ENCODE results near the gene PHYHD1.
A peak's percentile ranks its signal among the peaks of the same experiment; 100 is the strongest.

Gene PHYHD1

GRCh38 chr9:128901822-128902221 is 19.0 kb upstream of the PHYHD1 start:
- no peak for DNase-seq

- DNase-seq, result peak; percentile 78 to 86
These were observed 18.3 kb upstream of the PHYHD1 start for GRCh38 chr9:128902351-128903078.

GRCh38 chr9:128903079-128903461 is 17.7 kb upstream of the PHYHD1 start:
- no peak for DNase-seq

DNA sequence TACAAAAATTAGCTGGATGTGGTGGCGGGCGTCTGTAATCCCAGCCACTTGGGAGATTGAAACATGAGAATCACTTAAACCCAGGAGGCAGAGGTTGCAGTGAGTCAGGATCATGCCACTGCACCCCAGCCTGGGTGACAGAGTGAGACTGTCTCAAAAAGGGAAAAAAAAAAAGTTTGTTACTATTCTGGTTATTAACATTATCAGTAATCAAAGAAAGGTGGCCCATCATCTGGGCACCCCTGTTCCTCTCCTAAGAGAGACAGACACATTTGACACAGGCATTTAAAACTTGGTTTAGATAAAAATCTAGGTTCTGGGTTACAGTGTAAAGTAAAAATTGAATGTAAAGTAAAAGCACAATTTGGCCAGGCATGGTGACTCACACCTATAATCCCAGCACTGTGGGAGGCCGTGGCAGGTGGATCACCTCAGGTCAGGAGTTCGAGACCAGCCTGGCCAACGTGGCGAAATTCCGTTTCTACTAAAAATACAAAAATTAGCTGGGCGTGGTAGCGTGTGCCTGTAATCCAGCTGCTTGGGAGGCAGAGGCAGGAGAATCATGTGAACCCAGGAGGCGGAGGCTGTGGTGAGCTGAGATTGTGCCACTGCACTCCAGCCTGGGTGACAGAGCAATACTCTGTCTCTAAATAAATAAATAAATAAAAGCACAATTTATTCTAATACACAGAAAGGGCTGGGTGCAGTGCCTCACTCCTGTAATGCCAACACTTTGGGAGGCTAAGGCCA is 16.7 kb upstream of the PHYHD1 start:
- no peak for DNase-seq

GRCh38 chr9:128905964-128906363 is 14.8 kb upstream of the PHYHD1 start:
- DNase-seq, result no peak

GRCh38 chr9:128906741-128907140 is 14.0 kb upstream of the PHYHD1 start:
- no peak for DNase-seq

GRCh38 chr9:128908372-128908771 is 12.4 kb upstream of the PHYHD1 start:
- no peak for DNase-seq

DNA sequence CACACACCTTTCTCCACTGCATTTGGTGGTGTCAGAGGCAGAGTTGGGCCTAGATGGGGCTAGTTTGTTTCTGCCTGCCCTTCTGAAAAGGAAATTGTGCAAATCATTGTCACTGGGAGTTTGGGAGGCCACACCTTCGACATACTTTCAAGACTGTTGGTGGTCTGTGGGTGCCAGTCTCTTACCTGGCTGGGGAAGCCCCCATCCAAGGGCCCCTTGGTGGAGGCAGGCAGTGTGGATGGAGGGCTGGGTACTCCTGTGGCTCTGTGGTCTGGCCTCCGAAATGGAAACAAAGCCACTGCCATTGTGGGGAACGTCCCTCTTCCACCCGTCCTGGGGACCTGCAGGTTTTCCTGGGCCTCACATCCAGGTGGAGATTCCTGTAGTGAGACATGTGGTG is 10.9 kb upstream of the PHYHD1 start:
- DNase-seq, result no peak

DNA sequence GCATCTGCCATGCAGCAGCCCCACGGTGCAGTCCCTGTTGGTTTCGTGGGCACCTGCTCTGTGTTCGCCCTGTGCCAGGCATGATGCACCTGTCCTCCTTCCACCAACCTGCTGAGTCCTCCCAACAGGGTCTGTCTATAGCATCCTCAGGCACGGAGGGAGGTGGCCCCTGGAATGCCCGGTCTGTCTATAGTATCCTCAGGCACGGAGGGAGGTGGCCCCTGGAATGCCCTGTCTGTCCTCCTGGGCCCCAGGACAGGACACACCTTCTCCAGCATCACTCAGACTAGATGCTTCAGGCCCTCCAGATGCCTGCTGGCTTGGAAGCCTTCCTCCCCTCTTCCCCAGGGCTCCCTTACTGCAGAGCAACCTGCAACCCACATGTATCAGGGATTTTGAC is 9.9 kb upstream of the PHYHD1 start:
- no peak for DNase-seq

- no peak for DNase-seq
These were observed 9.2 kb upstream of the PHYHD1 start for GRCh38 chr9:128911529-128912035.

- peak in 1 of 2 experiments; percentile 47 for DNase-seq
These were observed 8.4 kb upstream of the PHYHD1 start for GRCh38 chr9:128912270-128912853.

- no peak for DNase-seq
These were observed 7.5 kb upstream of the PHYHD1 start for GRCh38 chr9:128913048-128913900.

- no peak for DNase-seq
These were observed 6.6 kb upstream of the PHYHD1 start for GRCh38 chr9:128913995-128914772.

DNA sequence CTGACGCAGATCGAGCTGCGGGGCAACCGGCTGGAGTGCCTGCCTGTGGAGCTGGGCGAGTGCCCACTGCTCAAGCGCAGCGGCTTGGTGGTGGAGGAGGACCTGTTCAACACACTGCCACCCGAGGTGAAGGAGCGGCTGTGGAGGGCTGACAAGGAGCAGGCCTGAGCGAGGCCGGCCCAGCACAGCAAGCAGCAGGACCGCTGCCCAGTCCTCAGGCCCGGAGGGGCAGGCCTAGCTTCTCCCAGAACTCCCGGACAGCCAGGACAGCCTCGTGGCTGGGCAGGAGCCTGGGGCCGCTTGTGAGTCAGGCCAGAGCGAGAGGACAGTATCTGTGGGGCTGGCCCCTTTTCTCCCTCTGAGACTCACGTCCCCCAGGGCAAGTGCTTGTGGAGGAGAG is 4.6 kb upstream of the PHYHD1 start:
- DNase-seq, result no peak

- DNase-seq, result no peak
These were observed 4.0 kb upstream of the PHYHD1 start for GRCh38 chr9:128916745-128917144.

DNA sequence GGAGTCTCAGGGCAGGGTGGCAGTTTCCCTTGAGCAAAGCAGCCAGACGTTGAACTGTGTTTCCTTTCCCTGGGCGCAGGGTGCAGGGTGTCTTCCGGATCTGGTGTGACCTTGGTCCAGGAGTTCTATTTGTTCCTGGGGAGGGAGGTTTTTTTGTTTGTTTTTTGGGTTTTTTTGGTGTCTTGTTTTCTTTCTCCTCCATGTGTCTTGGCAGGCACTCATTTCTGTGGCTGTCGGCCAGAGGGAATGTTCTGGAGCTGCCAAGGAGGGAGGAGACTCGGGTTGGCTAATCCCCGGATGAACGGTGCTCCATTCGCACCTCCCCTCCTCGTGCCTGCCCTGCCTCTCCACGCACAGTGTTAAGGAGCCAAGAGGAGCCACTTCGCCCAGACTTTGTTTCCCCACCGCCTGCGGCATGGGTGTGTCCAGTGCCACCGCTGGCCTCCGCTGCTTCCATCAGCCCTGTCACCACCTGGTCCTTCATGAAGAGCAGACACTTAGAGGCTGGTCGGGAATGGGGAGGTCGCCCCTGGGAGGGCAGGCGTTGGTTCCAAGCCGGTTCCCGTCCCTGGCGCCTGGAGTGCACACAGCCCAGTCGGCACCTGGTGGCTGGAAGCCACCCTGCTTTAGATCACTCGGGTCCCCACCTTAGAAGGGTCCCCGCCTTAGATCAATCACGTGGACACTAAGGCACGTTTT is 3.5 kb upstream of the PHYHD1 start:
- DNase-seq, result no peak

GRCh38 chr9:128918921-128919320 is 1.9 kb upstream of the PHYHD1 start:
- no peak for DNase-seq

DNA sequence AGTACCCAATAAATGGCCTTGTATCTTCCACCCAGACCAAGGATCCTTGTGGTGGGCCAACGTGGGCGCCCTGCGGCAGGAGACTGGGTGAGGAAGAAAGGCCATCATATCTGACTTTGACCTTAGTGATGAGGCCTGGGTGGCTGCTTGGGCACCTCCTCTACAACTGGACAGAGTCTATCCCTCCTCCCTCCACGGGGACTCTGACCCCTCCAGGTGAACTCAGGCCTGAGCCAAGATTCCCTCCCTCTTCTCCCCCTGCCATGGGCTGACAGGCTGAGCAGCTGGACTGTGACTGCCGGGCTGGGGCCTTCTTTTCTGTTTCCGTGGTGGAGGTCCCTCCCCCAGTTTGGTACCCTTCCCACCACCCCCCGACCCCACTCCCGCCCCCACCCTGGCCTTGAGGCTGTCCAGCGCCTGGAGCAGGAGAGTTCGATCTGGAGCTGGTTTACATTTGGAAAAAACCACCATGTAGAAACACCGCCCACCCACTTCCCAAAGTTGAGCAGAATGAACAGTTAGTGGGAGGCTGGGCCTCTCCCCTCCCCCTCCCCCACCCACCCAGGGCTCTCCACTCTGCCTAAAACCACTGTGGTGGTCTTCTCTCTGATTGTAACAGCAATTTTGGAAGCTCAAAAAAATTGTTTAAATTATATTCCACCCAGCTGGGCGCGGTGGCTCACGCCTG is 1.2 kb upstream of the PHYHD1 start:
- no peak for DNase-seq

- DNase-seq, result no peak
These were observed 1.3 kb downstream of the PHYHD1 start for GRCh38 chr9:128921881-128922763.

DNA sequence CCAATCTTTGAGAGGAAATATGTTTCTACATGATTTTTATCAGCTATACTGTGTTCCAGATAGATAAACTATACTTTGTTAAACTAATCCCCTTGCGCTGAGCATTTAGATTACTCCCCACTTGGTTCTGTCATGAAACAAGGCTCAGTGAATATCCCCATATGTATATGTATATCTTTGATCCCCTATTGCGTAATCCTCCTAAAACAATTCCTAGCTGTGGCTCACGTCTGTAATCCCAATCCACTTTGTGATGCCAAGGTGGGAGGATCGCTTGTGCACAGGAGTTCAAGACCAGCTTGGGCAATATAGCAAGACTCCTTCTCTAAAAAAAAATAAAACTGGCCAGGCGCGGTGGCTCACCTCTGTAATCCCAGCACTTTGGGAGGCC is 2.7 kb downstream of the PHYHD1 start:
- no peak for DNase-seq
